HG03139 (cell line): Measurements from ENCODE around the gene MARCHF2.

ENCODE experiments used
- ATAC-seq: cut with Tn5 transposase; IDR thresholded peaks from one replicate; pipeline ENCODE4 v1.9.1; 2021; ENCODE audit not compliant: unreplicated experiment

Gene MARCHF2

DNA sequence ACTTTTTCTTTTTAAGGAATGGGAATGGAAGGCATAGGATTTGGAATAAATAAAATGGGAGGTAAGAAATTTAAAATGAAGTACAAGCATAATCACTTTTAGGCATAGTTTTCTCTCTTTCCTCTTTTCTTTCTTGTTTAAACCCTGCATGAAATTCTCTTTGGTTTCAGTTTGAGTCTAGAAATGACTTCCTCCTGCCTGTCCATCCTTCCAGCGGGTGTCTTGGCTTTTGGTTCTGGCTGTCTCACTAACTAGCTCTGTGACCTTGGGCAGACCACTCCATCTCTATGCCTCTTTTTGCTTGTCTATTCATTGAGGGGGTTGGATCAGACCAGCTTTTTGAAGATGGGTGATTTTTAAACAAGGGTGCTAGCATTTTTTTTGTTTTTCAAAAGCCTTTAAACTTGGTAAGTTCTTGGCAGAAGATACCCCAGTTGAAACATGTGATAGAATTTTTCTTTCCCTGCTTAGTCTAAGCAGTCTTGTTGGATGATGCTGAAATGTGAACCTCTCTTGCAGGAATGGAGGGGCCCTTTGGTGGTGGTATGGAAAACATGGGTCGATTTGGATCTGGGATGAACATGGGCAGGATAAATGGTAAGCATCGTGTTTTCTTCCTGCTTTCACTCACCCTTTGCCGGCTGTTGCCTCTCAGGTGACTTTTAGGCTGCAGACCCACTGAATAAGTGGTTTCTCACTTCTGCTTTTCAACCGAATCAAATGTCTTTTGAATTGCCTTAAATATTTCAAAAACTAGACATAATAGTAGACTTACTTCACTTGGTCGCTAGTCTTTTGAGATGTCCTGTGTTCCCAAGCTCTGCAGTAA, 60.8 kb downstream of the MARCHF2 start:
- no peak for ATAC-seq

DNA sequence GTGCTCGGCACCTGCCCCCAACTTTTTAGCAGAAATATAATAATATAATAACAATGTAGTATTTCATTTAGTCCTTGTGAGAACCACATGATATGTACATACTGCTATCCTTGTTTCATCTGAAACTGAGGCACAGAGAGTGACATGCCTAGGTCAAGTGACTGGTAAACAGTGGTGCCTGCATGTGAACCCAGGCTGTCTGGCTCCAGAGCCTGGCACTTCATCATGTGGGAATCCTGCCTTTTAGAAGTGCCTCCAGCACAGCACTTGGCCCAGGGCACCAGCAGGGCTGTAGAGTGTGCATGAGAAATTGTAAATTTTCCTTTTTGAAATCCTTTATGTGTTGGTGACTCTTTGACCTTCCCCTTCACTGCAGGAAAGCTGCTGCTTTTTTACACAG, 61.9 kb downstream of the MARCHF2 start:
- ATAC-seq = no peak

DNA sequence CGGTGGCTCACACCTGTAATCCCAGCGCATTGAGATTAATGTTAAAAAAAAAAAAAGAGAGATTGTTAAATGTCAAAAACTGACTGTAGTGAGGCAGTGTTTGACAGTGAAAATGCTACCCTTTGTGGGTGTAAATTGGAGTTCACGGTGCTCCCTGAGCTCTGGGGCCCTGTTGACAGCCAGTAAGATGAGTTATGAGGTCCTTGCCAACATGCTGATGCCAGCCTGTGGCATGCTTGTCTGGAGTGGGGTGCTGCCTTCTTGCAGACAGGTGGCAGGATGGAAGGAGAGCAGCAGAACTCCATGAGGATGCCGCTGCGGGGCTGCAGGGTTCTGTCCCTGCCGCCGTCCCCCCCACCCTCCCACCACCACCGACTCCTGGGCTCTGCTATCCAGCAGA, 63.4 kb downstream of the MARCHF2 start:
- ATAC-seq = no peak

DNA sequence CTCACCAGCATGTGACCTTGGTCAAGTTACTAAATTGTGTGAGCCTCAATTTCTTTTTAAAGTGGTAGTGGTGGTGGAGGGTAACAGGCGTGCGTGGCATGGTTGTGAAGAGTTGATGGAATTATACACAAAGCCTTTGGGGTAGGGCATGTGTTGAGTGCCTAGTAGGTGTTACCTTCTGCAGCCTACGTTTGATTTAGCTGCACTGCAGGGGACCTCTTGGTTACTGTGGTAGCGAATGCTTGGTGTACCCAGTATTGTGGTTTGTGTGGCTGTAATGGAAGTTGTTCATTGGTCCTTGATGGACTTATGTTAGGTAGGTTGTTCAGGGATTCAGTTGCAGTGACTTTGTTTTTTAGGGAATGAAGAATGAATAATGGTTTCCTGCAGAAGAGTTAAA, 64.8 kb downstream of the MARCHF2 start:
- no peak for ATAC-seq

DNA sequence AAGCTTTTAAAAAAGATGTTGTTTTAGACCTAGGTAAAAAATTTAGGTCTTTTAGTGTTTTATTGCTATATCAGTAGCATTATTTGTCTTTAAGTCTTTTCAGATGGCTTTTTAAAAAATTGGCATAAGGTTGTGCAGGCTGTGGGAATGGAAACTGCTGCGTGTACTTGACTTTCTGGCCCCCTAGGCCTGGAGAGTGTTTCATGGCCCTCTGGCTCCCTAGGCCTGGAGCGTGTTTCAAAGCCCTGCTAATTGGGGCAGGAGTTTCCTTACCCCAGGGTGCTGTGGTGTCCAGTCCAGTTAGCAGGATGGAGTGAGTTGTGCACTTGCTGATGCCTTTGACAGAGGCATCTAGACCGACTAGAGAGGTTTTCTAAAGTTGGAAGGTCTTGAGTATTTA, 65.5 kb downstream of the MARCHF2 start:
- ATAC-seq = no peak

DNA sequence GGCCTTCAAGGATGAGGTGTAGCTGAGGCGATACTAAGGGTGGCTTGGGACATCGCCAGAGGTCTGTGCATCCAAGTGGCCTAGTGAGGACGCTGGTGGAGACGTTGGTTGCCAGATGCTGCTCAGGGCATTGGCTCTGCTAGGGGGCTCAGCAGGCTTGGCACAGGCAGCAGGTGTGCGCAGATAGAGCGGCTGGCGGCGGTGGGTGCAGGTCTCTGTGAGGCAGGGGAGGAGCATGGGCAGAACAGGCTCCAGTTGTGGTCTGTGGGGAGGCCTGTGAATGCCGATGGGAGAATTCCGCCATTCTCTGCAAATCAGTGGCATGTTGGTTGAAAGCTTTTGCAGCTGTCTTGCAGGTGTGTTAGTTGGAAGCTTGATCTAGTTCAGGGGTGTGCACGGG, 68.1 kb downstream of the MARCHF2 start:
- no peak for ATAC-seq

DNA sequence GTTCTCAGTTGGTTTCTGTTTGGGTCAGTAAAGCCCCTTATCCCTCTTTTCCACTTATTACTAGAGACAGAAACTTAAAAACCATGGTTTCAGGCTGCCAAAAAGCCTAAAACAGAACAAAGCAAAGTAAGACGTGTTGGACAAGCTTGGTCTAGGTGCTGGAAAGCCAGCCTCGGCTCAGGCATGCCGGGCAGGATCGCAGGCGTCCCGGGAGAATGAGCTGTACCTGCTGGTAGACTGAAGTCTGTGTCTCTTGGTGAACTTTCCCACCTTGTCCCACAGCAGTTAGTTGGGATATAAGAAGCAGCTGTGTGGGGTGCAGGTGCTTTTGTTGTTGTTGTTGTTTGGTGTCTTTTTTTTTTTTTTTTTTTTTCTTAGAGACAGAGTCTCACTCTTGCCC, 68.5 kb downstream of the MARCHF2 start:
- no peak for ATAC-seq

DNA sequence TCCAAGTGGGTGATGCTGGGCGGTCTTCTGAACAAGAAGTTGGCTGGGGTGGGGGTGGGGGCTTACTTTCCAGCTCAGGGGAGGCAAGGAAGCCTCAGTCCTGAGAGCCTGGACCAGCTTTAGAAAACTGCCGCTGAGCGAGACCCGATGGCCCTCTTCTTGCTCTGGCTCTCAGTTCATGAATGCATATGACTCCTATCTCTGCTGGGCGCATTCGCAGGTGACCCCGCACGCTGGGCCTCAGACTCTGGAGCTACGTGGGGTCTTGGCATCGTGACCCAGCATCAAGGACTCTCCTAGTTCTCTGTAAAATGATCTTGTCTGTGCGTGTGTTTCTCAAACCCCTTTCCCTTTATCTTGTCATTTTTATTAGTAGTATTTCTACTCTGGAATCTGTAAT, 69.6 kb downstream of the MARCHF2 start:
- no peak for ATAC-seq

DNA sequence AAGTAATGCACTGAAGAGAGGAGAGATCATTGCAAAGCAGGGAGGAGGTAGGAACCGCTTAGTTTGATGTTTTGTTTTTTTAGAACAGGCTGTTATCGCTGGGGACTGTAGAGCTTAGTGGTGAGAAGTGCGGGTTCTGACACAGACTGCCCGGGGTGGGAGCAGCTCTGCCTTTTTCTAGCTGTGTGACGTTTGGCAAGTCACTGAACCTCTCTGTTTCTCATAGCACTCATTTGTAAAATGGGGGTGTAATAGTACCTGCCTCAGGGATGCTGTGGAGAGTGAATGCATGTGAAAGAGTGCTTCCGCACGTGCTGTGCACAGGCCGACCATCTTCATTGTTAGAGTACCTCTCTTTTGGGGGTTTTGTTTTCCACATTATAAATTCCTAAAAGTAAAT, 70.1 kb downstream of the MARCHF2 start:
- ATAC-seq = no peak

DNA sequence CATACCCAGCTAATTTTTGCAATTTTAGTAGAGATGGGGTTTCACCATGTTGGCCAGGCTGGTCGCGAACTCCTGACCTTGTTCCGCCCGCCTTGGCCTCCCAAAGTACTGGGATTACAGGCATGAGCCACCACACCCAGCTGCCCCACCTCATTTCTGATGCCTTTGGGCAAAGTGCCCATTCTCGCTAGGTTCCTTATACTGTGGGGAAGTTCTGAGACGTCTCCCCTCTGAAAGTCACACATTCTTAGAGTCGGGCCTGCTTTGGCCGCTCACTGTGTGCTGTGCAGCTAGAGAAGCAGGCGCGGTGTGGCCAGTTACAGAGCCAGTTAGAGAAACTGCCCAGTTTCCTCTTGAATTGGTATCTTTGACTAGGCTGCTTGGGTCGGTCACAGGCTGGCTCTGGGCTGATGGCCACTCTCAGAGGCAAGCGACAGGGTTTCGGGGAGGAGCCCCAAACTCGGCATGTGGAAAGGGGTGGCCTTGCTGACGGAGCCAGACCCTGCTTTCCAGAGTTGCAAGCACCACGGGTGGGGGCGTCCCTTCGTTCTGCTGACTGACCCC, 71.3 kb downstream of the MARCHF2 start:
- ATAC-seq = no peak

DNA sequence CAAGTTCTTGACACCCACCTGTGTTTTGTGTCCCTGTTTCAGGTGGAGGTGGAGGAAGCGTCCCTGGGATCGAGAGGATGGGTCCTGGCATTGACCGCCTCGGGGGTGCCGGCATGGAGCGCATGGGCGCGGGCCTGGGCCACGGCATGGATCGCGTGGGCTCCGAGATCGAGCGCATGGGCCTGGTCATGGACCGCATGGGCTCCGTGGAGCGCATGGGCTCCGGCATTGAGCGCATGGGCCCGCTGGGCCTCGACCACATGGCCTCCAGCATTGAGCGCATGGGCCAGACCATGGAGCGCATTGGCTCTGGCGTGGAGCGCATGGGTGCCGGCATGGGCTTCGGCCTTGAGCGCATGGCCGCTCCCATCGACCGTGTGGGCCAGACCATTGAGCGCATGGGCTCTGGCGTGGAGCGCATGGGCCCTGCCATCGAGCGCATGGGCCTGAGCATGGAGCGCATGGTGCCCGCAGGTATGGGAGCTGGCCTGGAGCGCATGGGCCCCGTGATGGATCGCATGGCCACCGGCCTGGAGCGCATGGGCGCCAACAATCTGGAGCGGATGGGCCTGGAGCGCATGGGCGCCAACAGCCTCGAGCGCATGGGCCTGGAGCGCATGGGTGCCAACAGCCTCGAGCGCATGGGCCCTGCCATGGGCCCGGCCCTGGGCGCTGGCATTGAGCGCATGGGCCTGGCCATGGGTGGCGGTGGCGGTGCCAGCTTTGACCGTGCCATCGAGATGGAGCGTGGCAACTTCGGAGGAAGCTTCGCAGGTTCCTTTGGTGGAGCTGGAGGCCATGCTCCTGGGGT, 72.7 kb downstream of the MARCHF2 start:
- ATAC-seq = no peak

DNA sequence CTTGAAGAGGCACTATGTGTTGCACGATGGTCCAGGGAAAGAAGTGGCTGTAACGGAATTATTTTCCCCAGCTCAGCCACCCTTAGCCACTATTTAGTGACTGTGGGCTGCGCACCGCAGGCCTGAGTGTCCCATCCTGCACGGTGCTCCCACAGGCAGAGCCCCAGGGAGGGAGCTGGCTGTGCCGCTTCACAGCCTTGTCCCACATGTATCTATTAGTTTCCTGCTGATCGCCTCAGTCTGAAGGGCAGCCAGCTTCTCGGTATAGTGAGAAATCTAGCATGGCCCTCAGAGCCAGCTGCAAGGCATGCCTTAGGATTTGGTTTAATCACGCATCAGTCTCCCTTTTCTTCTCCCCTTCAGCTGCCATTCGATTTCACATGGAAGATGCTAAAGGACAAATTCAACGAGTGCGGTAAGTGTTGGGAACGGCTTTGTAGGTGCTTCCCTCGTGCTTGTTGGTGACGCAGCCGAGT, 73.6 kb downstream of the MARCHF2 start:
- ATAC-seq = no peak

DNA sequence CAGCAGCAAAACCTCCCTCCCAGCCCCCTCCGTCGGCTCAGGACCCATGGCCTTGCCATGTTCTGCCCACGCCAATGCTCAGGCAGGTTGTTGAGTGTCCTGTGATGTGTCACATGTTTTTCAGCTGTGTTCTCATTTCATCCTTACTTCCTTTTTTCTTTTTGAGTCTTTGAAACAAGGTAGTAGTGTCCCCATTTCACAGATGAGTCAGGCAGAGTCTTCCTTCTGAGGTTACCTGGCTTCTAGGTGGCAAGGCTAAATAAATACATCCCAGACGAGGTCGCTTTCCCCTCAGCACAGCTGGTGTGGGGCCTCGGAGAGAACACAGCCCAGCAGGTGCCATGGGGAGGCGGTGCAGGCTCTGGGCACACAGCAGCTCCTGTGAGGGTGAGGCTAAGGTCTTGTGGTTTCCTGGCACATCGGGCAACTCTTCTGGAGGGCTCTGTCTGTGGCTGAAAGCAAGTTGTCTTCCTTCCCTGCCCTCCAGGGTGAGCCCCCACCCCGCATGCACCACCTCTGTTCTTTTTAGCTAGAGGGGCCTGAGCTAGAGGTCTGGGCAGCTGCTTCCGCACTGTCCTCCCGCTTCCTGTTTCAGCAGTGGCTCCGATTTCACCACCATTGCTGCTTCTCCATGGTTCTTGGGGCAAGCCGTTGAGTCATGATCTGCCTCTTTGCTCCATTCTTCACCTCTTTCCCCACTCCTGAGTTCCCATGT, 74.2 kb downstream of the MARCHF2 start:
- ATAC-seq = no peak

DNA sequence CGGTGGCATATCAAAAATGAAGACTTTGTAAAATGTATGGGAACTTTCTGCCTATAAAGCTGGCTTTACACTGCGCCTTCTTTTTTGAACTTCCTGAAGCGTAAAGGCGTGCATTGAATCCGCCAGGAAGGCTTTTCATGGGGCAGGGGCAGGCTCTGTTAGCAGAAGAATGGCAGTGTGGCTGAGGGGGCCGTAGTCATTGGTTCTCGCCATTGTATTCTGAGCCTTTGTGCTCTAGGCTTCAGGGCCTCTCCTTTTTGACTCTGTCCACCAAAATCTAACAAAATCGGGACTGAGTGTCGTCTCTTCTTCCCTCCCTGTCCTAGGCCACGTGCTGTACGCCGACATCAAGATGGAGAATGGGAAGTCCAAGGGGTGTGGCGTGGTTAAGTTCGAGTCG, 75.3 kb downstream of the MARCHF2 start:
- ATAC-seq = no peak
